GM19099 (cell line): ENCODE measurements around the gene SRC.

Source experiments
- POLR2A ChIP-seq: IDR thresholded peaks from 3 replicates; pipeline ENCODE4 v1.6.1; 2011; ENCODE audit warnings: low read depth; ENCODE audit not compliant: insufficient read length; ENCODE audit errors: extremely low read depth

SRC gene

GRCh38 chr20:37378785-37379598 lies 33.1 kb downstream of the SRC start:
- no peak for TF ChIP-seq POLR2A

GRCh38 chr20:37379967-37380828 lies 34.3 kb downstream of the SRC start:
- TF ChIP-seq POLR2A = no peak

GRCh38 chr20:37380864-37381579 lies 35.1 kb downstream of the SRC start:
- no peak for TF ChIP-seq POLR2A

DNA sequence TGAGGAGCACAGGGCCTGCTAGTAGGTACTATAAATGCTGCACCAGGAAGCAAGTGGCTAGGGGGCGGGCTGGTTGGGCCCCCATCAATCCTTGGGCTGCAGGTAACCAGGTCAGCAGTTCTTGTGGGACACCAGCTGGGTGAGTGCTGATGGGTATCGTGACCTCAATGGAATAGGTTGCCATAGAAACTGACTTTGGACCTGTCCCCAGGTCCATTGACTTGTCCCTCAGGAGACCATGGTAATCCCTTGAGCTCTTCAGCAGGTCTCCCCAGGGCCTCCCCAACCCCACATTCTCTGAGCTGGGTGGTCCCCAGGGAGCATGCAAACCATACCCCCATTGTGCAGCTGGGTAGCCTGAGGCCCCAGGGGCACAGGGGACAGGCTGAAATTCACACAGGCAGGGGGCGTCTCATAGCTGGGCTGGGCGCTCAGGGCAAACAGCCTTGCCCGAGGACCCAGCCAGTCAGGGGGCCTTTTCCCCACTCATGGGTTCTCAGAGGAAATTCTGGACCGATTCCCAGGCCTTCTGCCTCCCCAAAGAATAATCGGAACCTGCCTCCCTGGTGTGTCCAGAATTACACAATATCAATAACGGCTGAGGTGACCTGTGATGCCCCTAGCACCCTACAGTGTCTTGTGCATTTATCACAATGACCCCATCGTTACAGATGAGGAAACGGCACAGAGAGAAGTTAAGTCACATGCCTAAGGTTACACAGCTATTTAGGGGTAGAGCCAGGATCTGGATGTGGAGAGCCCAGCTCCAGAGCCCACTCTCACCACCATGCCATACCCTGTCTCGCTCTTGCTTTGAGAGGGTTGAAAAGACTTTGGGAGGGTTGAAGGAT lies 35.9 kb downstream of the SRC start:
- no peak for TF ChIP-seq POLR2A

DNA sequence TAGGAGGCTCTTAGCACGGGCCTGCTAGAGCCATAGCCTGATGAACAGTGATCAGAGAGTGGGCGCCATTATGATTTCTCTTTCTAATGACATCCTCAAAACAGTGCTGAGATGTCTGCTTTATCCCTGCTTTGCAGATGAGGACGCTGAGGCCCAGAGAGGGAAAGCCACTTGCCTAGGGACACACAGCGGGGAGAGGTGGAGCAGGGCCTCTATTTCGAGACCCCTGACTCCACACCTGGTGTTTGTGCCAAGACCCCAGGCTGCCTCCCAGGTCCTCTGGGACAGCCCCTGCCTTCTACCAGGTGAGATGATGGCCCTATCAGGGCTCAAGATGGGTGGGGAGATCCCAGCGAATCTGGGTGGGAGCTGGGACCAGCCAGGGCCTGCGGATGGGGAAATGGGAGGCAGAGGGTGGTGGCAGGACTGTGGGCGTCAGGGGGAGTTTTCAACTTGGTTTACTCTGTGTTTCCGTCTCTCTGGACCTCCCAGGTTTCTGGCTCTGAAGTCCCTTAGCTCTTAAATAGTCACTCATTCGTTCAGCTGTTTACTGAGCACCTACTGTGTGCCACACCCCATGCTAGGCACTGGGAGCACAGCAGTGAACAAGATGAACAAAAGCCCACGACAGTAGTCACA lies 36.7 kb downstream of the SRC start:
- no peak for TF ChIP-seq POLR2A

GRCh38 chr20:37383229-37383989 lies 37.5 kb downstream of the SRC start:
- no peak for TF ChIP-seq POLR2A

DNA sequence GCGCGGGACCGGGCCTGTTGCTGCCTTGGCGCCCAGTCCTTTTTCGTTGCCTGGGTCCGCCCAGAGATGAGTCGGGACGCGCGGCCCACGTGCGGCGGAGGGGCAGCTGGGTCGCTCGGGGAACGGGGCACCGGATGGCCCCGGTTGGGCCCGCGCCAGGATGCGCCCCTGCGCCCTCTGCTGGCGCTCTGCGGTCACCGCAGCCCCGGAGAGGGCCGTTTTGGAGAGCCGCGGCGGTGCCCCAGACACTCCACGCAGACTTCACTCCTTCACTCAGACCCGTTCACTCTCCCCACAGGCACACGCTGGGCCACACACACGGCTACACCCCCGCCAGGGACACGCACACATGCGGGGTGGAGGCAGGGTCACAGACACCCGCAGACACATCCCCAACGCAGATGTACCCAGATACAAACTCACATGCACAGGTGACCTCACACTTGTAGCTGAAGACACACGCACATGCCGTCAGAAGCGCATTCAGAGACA lies 38.8 kb downstream of the SRC start:
- TF ChIP-seq POLR2A = no peak

GRCh38 chr20:37385176-37385575 lies 39.2 kb downstream of the SRC start:
- no peak for TF ChIP-seq POLR2A

GRCh38 chr20:37385659-37386504 lies 39.9 kb downstream of the SRC start:
- no peak for TF ChIP-seq POLR2A

- TF ChIP-seq POLR2A = no peak
Observed at GRCh38 chr20:37386505-37387251, 40.7 kb downstream of the SRC start.

- no peak for TF ChIP-seq POLR2A
Observed at GRCh38 chr20:37387519-37388269, 41.8 kb downstream of the SRC start.

DNA sequence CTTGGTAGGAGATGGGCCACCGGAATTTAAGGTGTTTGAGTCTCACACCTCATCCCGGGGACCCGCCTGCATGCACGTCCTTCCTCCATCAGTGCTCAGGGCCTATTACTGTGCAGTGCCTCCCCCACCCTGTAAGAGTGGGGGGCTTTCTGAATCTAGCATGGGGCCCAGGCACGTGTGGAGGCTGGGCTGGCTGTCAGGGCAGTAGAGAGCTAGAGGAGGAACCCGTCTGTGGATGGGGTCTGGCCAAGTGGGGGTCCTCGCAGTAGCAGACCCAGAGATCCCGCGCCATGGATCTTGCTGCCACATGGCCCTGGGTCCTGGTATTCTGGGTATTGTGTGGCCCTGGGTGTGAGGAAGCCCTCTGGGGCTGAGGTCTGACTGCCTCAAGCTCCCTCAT lies 42.9 kb downstream of the SRC start:
- no peak for TF ChIP-seq POLR2A
